ENCODE results near the gene DZIP1L.
"Not testable (repeated sequence)": the region's sequence is repeated elsewhere in the genome, so short reads cannot be mapped to it uniquely, and the experiment has no call there.

Gene DZIP1L

GRCh38 chr3:138099417-138099816 is 16.0 kb downstream of the DZIP1L start:
- in situ Hi-C loops (cut with HindIII; ENCODE audit: low sequenced_read_pairs) = no loop called here
- H3K4me3 ChIP-seq (ENCODE audit: low read depth, low read length) = no peak overlapping the region
- DNase-seq (ENCODE audit: low read depth) = no peak
- TF ChIP-seq, protein P1, sequence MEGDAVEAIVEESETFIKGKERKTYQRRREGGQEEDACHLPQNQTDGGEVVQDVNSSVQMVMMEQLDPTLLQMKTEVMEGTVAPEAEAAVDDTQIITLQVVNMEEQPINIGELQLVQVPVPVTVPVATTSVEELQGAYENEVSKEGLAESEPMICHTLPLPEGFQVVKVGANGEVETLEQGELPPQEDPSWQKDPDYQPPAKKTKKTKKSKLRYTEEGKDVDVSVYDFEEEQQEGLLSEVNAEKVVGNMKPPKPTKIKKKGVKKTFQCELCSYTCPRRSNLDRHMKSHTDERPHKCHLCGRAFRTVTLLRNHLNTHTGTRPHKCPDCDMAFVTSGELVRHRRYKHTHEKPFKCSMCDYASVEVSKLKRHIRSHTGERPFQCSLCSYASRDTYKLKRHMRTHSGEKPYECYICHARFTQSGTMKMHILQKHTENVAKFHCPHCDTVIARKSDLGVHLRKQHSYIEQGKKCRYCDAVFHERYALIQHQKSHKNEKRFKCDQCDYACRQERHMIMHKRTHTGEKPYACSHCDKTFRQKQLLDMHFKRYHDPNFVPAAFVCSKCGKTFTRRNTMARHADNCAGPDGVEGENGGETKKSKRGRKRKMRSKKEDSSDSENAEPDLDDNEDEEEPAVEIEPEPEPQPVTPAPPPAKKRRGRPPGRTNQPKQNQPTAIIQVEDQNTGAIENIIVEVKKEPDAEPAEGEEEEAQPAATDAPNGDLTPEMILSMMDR (IDR thresholded peaks at IDR 0.05; ENCODE audit: low read depth, low read length, missing control alignments) = no peak

DNA sequence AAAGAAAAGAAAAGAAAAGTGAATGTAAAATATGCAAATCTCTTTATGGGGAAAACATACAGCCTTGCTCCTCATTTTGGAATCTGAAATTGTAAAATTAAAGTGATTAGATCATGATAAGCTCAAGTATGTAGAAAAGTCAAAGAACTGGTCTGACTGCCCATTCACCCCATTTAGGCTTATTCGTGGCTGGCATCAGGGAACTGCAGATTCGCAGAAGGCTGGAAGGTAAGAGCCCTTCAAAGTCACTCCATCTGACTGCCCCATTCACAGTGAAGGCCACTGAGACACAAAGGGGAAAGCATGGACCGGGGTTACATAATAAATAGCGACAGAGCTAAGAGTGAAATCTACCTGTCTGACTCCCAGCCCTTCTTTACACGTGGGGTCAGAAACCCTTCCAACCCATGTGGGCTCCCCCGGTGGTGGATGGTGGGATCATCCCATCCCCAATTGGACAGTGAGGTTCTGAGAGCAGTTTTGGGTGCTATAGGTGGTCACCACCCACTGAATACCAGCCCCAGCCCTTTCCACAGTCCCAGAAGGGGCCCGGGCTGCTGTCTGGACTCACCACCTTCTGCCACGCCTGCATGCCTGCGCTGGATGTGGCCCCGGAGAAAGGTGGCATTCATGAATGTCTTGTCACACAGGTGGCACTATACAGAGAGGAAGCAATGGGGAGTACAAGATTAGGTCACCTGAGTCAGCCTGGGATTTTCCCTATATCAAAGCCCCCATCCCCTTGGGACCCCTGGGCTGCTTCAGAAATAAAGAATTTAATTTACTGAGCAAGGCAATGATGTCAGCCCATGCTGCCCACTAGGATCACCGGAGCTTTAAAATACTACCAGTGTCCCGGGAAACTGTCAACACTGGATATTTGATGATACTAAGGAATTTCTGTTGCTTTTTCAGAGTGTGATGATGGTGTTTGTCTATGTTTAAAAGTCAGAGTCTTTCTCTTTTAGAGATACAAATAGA is 17.9 kb downstream of the DZIP1L start:
- in situ Hi-C loops (cut with HindIII; ENCODE audit: low sequenced_read_pairs) = no loop called here
- DNase-seq (ENCODE audit: low read depth) = no peak
- TF ChIP-seq, protein P1 (IDR thresholded peaks at IDR 0.05; ENCODE audit: low read depth, low read length, missing control alignments) = peak; percentile 61
- no peak overlapping the region for H3K4me3 ChIP-seq (ENCODE audit: low read depth, low read length)

GRCh38 chr3:138093721-138094120 is 21.7 kb downstream of the DZIP1L start:
- in situ Hi-C loops (cut with HindIII; ENCODE audit: low sequenced_read_pairs) = no loop called here
- no peak overlapping the region for H3K4me3 ChIP-seq (ENCODE audit: low read depth, low read length)
- TF ChIP-seq, protein P1 (IDR thresholded peaks at IDR 0.05; ENCODE audit: low read depth, low read length, missing control alignments) = no peak

GRCh38 chr3:138092023-138092422 is 23.4 kb downstream of the DZIP1L start:
- in situ Hi-C loops (cut with HindIII; ENCODE audit: low sequenced_read_pairs) = no loop called here
- DNase-seq (ENCODE audit: low read depth) = no peak
- TF ChIP-seq, protein P1 (IDR thresholded peaks at IDR 0.05; ENCODE audit: low read depth, low read length, missing control alignments) = no peak
- H3K4me3 ChIP-seq (ENCODE audit: low read depth, low read length) = no peak overlapping the region

More at GRCh38 chr3:138093721-138094120, 21.7 kb downstream of the DZIP1L start:
- DNase-seq (ENCODE audit: low read depth) = no peak

DNA sequence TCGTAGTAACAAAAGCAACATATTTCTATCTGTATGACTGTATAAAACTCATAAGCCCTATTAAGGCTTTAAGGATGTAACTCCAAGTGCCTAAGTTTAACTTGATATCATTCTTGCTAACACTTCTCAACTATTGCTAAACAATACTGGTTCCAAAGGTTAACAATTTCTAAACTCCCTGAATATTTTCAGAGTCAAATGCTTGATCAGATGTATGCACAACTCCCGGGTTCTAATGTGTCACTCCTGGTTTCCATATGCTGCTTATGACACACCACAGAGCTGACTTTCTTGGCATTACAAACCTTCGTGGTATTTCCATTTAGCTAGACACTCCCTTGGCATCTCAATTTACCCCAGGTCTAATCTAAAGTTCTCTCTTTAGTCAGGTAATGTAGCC is 26.3 kb downstream of the DZIP1L start:
- H3K4me3 ChIP-seq (ENCODE audit: low read depth, low read length) = no peak overlapping the region
- in situ Hi-C loops (cut with HindIII; ENCODE audit: low sequenced_read_pairs) = no loop called here
- DNase-seq (ENCODE audit: low read depth) = no peak
- TF ChIP-seq, protein P1 (IDR thresholded peaks at IDR 0.05; ENCODE audit: low read depth, low read length, missing control alignments) = no peak

DNA sequence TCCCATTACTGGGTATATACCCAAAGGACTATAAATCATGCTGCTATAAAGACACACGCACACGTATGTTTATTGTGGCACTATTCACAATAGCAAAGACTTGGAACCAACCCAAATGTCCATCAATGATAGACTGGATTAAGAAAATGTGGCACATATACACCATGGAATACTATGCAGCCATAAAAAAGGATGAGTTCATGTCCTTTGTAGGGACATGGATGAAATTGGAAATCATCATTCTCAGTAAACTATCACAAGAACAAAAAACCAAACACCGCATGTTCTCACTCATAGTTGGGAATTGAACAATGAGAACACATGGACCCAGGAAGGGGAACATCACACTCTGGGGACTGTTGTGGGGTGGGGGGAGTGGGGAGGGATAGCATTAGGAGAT is 29.7 kb downstream of the DZIP1L start:
- DNase-seq (ENCODE audit: low read depth); in situ Hi-C loops (cut with HindIII; ENCODE audit: low sequenced_read_pairs); H3K4me3 ChIP-seq (ENCODE audit: low read depth, low read length): not testable (repeated sequence)

- TF ChIP-seq, protein P1 (IDR thresholded peaks at IDR 0.05; ENCODE audit: low read depth, low read length, missing control alignments) = no peak
- in situ Hi-C loops (cut with HindIII; ENCODE audit: low sequenced_read_pairs) = no loop called here
- DNase-seq (ENCODE audit: low read depth) = no peak
- no peak overlapping the region for H3K4me3 ChIP-seq (ENCODE audit: low read depth, low read length)
Measured at GRCh38 chr3:138084196-138084595, 31.2 kb downstream of the DZIP1L start.

Measured in astrocyte of the cerebellum (primary cell).